HCT116 (cell line): ENCODE results near the gene NDUFA8. TPM values are rescaled to one million over a fixed set of nuclear protein-coding genes. Genes with fewer than 3 reads are reported as not detected.

Experiments
- ATAC-seq: fragments of 200-7000 bp; cut with Tn5 transposase; 2 replicates; pipeline ENCODE4 v1.9.1; 2020; ENCODE audit warnings: mild to moderate bottlenecking, moderate library complexity
- BruUV-seq: library from RNA; stranded (reverse); fragments of 400-500 nt; replicated peaks from 2 replicates; lab custom pipeline; 2021; lab: Mats Ljungman, UMichigan
- CTCF ChIA-PET: fragments of 300-600 bp; sonication (Branson Sonifier 250); formaldehyde crosslinking; loops from one replicate; lab custom pipeline; 2021; ENCODE audit warnings: antibody characterized with exemption; lab: Charles Lee
- POLR2A ChIA-PET: fragments of 300-600, 350-600 bp; sonication (Branson Sonifier 250); formaldehyde crosslinking; loops from one replicate; lab custom pipeline; 2021; ENCODE audit warnings: antibody characterized with exemption; lab: Charles Lee
- RAD21 ChIA-PET, 2 experiments: fragments of 300-600 bp; sonication (Branson Sonifier 250); formaldehyde crosslinking; loops; one replicate each; lab custom pipeline; 2023; ENCODE audit warnings: low total read pairs in 2 of 2; ENCODE audit not compliant: uncharacterized antibody in 2 of 2, unreplicated experiment in 2 of 2, low non-redundant PET in 1 of 2; lab: Charles Lee
- DNase-seq: peaks from one replicate; pipeline ENCODE4 v3.0.0-alpha.2; 2010; ENCODE audit warnings: low read depth, low spot score
- H2AFZ ChIP-seq: fragments of 200-600 bp; shearing (Covaris generic), sonication (generic); 2 replicates; pipeline ENCODE4 v1.6.1; 2017; ENCODE audit warnings: low read depth, mixed run types, mixed read lengths, antibody characterized with exemption, low read length; ENCODE audit not compliant: poor library complexity, severe bottlenecking
- H3K27ac ChIP-seq: 2 replicates; pipeline ENCODE4 v1.5.1; 2012; ENCODE audit warnings: low read depth, low read length
- H3K27me3 ChIP-seq: fragments of 200-600 bp; sonication (generic); 2 replicates; pipeline ENCODE4 v1.6.1; 2016; ENCODE audit warnings: mixed run types, low read length, mixed read lengths; ENCODE audit not compliant: insufficient read depth
- H3K36me3 ChIP-seq, 2 experiments: fragments of 200-500 bp in 1 of 2; fragments of 200-600 bp in 1 of 2; sonication (Bioruptor generic) in 1 of 2; sonication (generic) in 1 of 2; 2 replicates each; pipeline versions ENCODE4 v1.5.1 to v1.6.1; 2014 to 2016; ENCODE audit warnings: low read length in 2 of 2, inconsistent platforms in 1 of 2, mixed read lengths in 1 of 2, mixed run types in 1 of 2; ENCODE audit not compliant: insufficient read depth in 2 of 2, control insufficient read depth in 1 of 2
- H3K4me1 ChIP-seq, 2 experiments: fragments of 200-600 bp in 1 of 2; sonication (generic) in 1 of 2; 2 replicates each; pipeline versions ENCODE4 v1.5.1 to v1.6.1; 2012 to 2017; ENCODE audit warnings: low read length in 2 of 2, inconsistent platforms in 1 of 2, mild to moderate bottlenecking in 1 of 2, mixed read lengths in 1 of 2, mixed run types in 1 of 2, moderate library complexity in 1 of 2; ENCODE audit not compliant: insufficient read depth in 2 of 2, control insufficient read depth in 1 of 2
- H3K4me2 ChIP-seq: fragments of 200-600 bp; sonication (generic); 2 replicates; pipeline ENCODE4 v1.6.1; 2017; ENCODE audit warnings: mixed run types, low read length, mixed read lengths
- H3K4me3 ChIP-seq, 2 experiments: fragments of 200-600 bp in 1 of 2; sonication (generic) in 1 of 2; replicated peaks in 1 of 2; 2 replicates each; pipeline ENCODE4 v1.5.1; 2011 to 2016; ENCODE audit warnings: low read length in 2 of 2, control low read depth in 1 of 2, low read depth in 1 of 2, mild to moderate bottlenecking in 1 of 2, mixed read lengths in 1 of 2, mixed run types in 1 of 2
- H3K79me2 ChIP-seq: fragments of 200-600 bp; sonication (generic); 2 replicates; pipeline ENCODE4 v1.6.1; 2017; ENCODE audit warnings: mild to moderate bottlenecking, mixed run types, low read length, moderate library complexity, mixed read lengths; ENCODE audit not compliant: insufficient read depth
- H3K9ac ChIP-seq: fragments of 200-600 bp; sonication (generic); 2 replicates; pipeline ENCODE4 v1.6.1; 2016; ENCODE audit warnings: low read length, mixed read lengths
- H3K9me2 ChIP-seq: fragments of 200-600 bp; sonication (generic), shearing (Covaris generic); 2 replicates; pipeline ENCODE4 v1.6.1; 2017; ENCODE audit warnings: mixed run types, mild to moderate bottlenecking, moderate library complexity; ENCODE audit not compliant: insufficient read depth
- H3K9me3 ChIP-seq, 2 experiments: fragments of 200-500 bp in 1 of 2; fragments of 200-600 bp in 1 of 2; sonication (Bioruptor generic) in 1 of 2; sonication (generic) in 1 of 2; 2 replicates each; pipeline ENCODE4 v1.6.1; 2014 to 2017; ENCODE audit warnings: low read length in 2 of 2, mixed read lengths in 2 of 2, inconsistent platforms in 1 of 2, low read depth in 1 of 2, mild to moderate bottlenecking in 1 of 2, mixed run types in 1 of 2, moderate library complexity in 1 of 2; ENCODE audit not compliant: control insufficient read depth in 1 of 2, insufficient read depth in 1 of 2
- H4K20me1 ChIP-seq: fragments of 200-600 bp; sonication (generic), shearing (Covaris generic); 2 replicates; pipeline ENCODE4 v1.6.1; 2017; ENCODE audit warnings: mixed run types, mild to moderate bottlenecking, moderate library complexity; ENCODE audit not compliant: insufficient read depth
- CEBPB ChIP-seq: IDR thresholded peaks from 2 replicates; pipeline ENCODE4 v1.6.1; 2012; ENCODE audit warnings: low read depth
- EGR1 ChIP-seq: IDR thresholded peaks from 2 replicates; pipeline ENCODE4 v1.6.1; 2012; ENCODE audit warnings: low read depth
- ELF1 ChIP-seq: IDR thresholded peaks from 2 replicates; pipeline ENCODE4 v1.6.1; 2012; ENCODE audit warnings: low read depth, borderline replicate concordance
- EZH2 ChIP-seq: fragments of 200-600 bp; sonication (generic); IDR thresholded peaks from 2 replicates; pipeline ENCODE4 v1.6.1; 2017; ENCODE audit warnings: antibody characterized with exemption, mixed run types
- FOSL1 ChIP-seq: IDR thresholded peaks from 2 replicates; pipeline ENCODE4 v1.6.1; 2012; ENCODE audit warnings: low read depth
- JUND ChIP-seq: IDR thresholded peaks from 2 replicates; pipeline ENCODE4 v1.6.1; 2012
- POLR2A ChIP-seq: IDR thresholded peaks from 2 replicates; pipeline ENCODE4 v1.7.0; 2011; ENCODE audit warnings: borderline replicate concordance; ENCODE audit not compliant: insufficient read depth, insufficient read length; ENCODE audit errors: extremely low read depth
- RAD21 ChIP-seq: IDR thresholded peaks from 2 replicates; pipeline ENCODE4 v1.6.1; 2012; ENCODE audit warnings: low read depth, mild to moderate bottlenecking
- SIN3A ChIP-seq: IDR thresholded peaks from 2 replicates; pipeline ENCODE4 v1.6.1; 2012; ENCODE audit warnings: low read depth
- SP1 ChIP-seq: IDR thresholded peaks from 2 replicates; pipeline ENCODE4 v1.6.1; 2012; ENCODE audit warnings: low read depth
- SRF ChIP-seq: IDR thresholded peaks from 2 replicates; pipeline ENCODE4 v1.6.1; 2012; ENCODE audit warnings: low read depth
- TCF7L2 ChIP-seq: IDR thresholded peaks from 2 replicates; pipeline ENCODE4 v1.7.0; 2011; ENCODE audit warnings: borderline replicate concordance, inconsistent platforms; ENCODE audit not compliant: insufficient read depth, insufficient read length; ENCODE audit errors: extremely low read depth
- YY1 ChIP-seq: IDR thresholded peaks from 2 replicates; pipeline ENCODE4 v1.6.1; 2011; ENCODE audit warnings: low read length, low read depth, moderate library complexity, mild to moderate bottlenecking; ENCODE audit not compliant: insufficient replicate concordance; ENCODE audit errors: extremely low read depth
- ZBTB33 ChIP-seq: IDR thresholded peaks from 2 replicates; pipeline ENCODE4 v1.6.1; 2011; ENCODE audit warnings: mild to moderate bottlenecking, low read length, moderate library complexity; ENCODE audit not compliant: insufficient replicate concordance; ENCODE audit errors: extremely low read depth
- ZFX ChIP-seq: fragments of 450-650 bp; IDR thresholded peaks from 2 replicates; pipeline ENCODE4 v1.6.1; 2017
- ZNF274 ChIP-seq: fragments of 200-500 bp; sonication (Bioruptor generic); IDR thresholded peaks from 2 replicates; pipeline ENCODE4 v1.6.1; 2014; ENCODE audit warnings: mild to moderate bottlenecking, low read depth, low read length, inconsistent platforms
- intact Hi-C: fragments of 100-400 bp; cut with micrococcal nuclease; formaldehyde crosslinking; loops from 2 replicates; pipeline ENCODE4 v1.10.0; 2022
- total RNA-seq: library from RNA; stranded (reverse); gene quantifications from one replicate; pipeline ENCODE4 v1.2.1, GENCODE V29; 2021; ENCODE audit not compliant: unreplicated experiment
- TF ChIP-seq, protein P1 (sequence below): IDR thresholded peaks from 2 replicates; pipeline ENCODE4 v1.6.1; 2012
- TF ChIP-seq, protein P2 (sequence below): IDR thresholded peaks from 2 replicates; pipeline ENCODE4 v1.6.1; 2012; ENCODE audit warnings: low read depth
- TF ChIP-seq, protein P3 (sequence below): IDR thresholded peaks from 2 replicates; pipeline ENCODE4 v1.6.1; 2012

NDUFA8 gene
- total RNA-seq, 1 experiment from 2014 or later, result 84.5 TPM

GRCh38 chr9:122204055-122204454 lies 44.5 kb upstream of the NDUFA8 start:
- no peaks in the 10 kb centered on the region for H3K27me3 ChIP-seq
- H3K9me2 ChIP-seq, result no peaks in the 10 kb centered on the region
- no TSS peak for BruUV-seq
- H3K4me2 ChIP-seq, result no peak overlapping the region
- H3K4me1 ChIP-seq, result peaks cover 9 to 12% of the 10 kb centered on the region in 2 experiments
- RAD21 ChIA-PET, result no interaction called here
- H3K79me2 ChIP-seq, result no peaks in the 10 kb centered on the region
- H3K27ac ChIP-seq, result no peak overlapping the region
- CTCF ChIA-PET, result no interaction called here
- no peaks in the 10 kb centered on the region for H3K36me3 ChIP-seq
- ATAC-seq (no peak), DNase-seq (no peak)
- H3K9ac ChIP-seq, result no peak overlapping the region
- TF ChIP-seq EGR1 (no peak), YY1 (no peak), SIN3A (no peak), TCF7L2 (no peak), CEBPB (no peak), EZH2 (no peak), ELF1 (no peak), ZFX (no peak), SP1 (no peak), ZBTB33 (no peak), RAD21 (no peak), FOSL1 (no peak), SRF (no peak), ZNF274 (no peak), POLR2A (no peak), JUND (no peak)
- TF ChIP-seq, protein P1, sequence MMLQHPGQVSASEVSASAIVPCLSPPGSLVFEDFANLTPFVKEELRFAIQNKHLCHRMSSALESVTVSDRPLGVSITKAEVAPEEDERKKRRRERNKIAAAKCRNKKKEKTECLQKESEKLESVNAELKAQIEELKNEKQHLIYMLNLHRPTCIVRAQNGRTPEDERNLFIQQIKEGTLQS, result no peak
- TF ChIP-seq, protein P2, sequence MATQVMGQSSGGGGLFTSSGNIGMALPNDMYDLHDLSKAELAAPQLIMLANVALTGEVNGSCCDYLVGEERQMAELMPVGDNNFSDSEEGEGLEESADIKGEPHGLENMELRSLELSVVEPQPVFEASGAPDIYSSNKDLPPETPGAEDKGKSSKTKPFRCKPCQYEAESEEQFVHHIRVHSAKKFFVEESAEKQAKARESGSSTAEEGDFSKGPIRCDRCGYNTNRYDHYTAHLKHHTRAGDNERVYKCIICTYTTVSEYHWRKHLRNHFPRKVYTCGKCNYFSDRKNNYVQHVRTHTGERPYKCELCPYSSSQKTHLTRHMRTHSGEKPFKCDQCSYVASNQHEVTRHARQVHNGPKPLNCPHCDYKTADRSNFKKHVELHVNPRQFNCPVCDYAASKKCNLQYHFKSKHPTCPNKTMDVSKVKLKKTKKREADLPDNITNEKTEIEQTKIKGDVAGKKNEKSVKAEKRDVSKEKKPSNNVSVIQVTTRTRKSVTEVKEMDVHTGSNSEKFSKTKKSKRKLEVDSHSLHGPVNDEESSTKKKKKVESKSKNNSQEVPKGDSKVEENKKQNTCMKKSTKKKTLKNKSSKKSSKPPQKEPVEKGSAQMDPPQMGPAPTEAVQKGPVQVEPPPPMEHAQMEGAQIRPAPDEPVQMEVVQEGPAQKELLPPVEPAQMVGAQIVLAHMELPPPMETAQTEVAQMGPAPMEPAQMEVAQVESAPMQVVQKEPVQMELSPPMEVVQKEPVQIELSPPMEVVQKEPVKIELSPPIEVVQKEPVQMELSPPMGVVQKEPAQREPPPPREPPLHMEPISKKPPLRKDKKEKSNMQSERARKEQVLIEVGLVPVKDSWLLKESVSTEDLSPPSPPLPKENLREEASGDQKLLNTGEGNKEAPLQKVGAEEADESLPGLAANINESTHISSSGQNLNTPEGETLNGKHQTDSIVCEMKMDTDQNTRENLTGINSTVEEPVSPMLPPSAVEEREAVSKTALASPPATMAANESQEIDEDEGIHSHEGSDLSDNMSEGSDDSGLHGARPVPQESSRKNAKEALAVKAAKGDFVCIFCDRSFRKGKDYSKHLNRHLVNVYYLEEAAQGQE, result no peak
- TF ChIP-seq, protein P3, sequence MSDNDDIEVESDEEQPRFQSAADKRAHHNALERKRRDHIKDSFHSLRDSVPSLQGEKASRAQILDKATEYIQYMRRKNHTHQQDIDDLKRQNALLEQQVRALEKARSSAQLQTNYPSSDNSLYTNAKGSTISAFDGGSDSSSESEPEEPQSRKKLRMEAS, result no peak
- intact Hi-C loops, result no loop called here
- H2AFZ ChIP-seq, result no peak overlapping the region
- H4K20me1 ChIP-seq, result no peaks in the 10 kb centered on the region
- H3K9me3 ChIP-seq, result no peaks in the 10 kb centered on the region
- no peak overlapping the region for H3K4me3 ChIP-seq
- POLR2A ChIA-PET, result no interaction called here
